HUES48 (cell line): ENCODE data around the gene TMEM200B.
"Not testable (repeated sequence)": the region's sequence is repeated elsewhere in the genome, so short reads cannot be mapped to it uniquely, and the experiment has no call there.

Source experiments
- H3K27ac ChIP-seq: one replicate; pipeline ENCODE4 v1.7.0; 2013; ENCODE audit warnings: low read depth, low read length, inconsistent platforms
- H3K27me3 ChIP-seq: 2 replicates; pipeline ENCODE4 v1.6.1; 2013; ENCODE audit warnings: mild to moderate bottlenecking, low read length; ENCODE audit not compliant: control insufficient read depth, insufficient read depth
- H3K36me3 ChIP-seq: 2 replicates; pipeline ENCODE4 v1.6.1; 2013; ENCODE audit warnings: low read length; ENCODE audit not compliant: control insufficient read depth, insufficient read depth
- H3K4me1 ChIP-seq: 2 replicates; pipeline ENCODE4 v1.6.1; 2013; ENCODE audit warnings: mild to moderate bottlenecking, low read length; ENCODE audit not compliant: control insufficient read depth, insufficient read depth
- H3K4me3 ChIP-seq: 2 replicates; pipeline ENCODE4 v1.5.1; 2013; ENCODE audit warnings: mild to moderate bottlenecking, low read depth, low read length
- H3K9ac ChIP-seq: 2 replicates; pipeline ENCODE4 v1.6.1; 2013; ENCODE audit warnings: mild to moderate bottlenecking, low read depth, low read length, moderate library complexity
- H3K9me3 ChIP-seq: 2 replicates; pipeline ENCODE4 v1.6.1; 2013; ENCODE audit warnings: low read length; ENCODE audit not compliant: control insufficient read depth, insufficient read depth

The TMEM200B gene

DNA sequence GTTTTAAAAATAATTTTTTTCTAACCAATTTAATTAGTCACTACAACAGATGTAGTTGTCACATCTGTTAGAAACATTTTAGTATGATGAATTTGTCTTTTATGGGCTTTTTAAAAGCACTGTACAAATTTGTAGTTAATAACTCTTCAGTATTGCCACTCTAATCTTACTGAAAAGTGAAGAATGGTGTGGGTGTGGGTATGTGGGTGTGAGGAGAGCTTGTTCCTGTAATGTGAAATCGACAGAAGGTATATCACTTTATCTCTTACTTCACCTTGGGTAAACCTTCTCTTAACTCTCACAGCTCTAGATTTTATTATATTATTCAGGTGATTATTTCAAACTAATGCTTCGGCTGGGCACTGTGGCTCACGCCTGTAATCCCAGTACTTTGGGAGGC lies 42.5 kb downstream of the TMEM200B start:
- Histone ChIP-seq H3K4me1 (peaks cover 3% of the 10 kb centered on the region; the same call in 1 of the 2 replicates), H3K27me3 (no peaks in the 10 kb centered on the region), H3K9ac (no peak overlapping the region), H3K36me3 (no peaks in the 10 kb centered on the region), H3K4me3 (no peak overlapping the region), H3K27ac (no peak overlapping the region), H3K9me3 (no peaks in the 10 kb centered on the region)

DNA sequence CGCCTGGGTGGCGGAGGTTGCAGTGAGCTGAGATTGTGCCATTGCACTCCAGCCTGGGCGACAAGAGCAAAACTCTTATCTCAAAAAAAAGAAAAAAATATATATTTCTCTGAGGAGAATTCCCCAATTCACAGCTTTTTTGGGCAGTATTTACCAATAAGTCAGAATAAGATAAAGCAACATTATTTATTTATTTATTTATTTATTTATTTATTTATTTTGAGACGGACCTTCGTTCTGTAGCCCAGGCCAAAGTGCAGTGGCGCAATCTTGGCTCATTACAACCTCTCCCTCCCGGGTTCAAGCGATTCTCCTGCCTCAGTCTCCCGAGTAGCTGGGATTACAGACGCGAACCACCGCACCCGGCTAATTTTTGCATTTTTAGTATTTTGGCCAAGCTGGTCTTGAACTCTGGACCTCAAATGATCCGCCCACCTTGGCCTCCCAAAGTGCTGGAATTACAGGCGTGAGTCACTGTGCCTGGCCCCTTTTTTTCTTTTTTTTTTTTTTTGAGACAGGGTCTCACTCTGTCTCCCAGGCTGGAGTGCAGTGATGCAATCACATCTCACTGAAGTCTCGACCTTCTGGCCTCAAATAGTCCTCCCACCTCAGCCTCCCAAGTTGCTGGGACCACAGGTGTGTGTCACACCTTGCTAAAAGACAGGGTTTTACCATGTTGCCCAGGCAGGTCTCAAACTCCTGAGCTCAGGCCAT lies 43.6 kb downstream of the TMEM200B start:
- H3K27ac ChIP-seq, H3K9ac ChIP-seq, H3K36me3 ChIP-seq, H3K4me3 ChIP-seq, H3K27me3 ChIP-seq, H3K4me1 ChIP-seq, H3K9me3 ChIP-seq: not testable (repeated sequence)

DNA sequence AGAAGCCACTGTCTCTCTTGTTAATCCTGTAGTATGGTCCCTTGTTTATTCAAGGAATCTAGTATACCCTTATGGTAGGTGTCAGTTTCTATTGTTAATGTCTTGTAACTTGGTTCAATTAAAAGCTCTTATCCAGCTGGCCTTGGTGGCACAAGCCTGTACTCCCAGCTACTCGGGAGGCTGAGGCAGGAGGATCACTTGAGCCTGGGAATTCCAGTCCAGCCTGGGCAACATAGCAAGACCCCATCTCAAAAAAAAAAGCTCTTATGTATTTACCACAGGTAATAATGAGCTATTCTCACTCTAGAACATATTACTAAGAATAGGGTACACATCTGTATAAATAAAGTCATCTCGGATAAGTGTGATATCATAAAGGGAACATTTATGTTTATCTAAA lies 46.5 kb downstream of the TMEM200B start:
- H3K9me3 ChIP-seq, result no peaks in the 10 kb centered on the region
- H3K9ac ChIP-seq, result no peak overlapping the region
- H3K27me3 ChIP-seq, result no peaks in the 10 kb centered on the region
- H3K36me3 ChIP-seq, result peaks cover 4% of the 10 kb centered on the region; the same call in 1 of the 2 replicates
- no peak overlapping the region for H3K4me3 ChIP-seq
- H3K4me1 ChIP-seq, result no peaks in the 10 kb centered on the region
- no peak overlapping the region for H3K27ac ChIP-seq
